Hepatic stellate cell (primary cell): ENCODE data around the gene TP53BP2.
"Not testable (repeated sequence)": the region's sequence is repeated elsewhere in the genome, so short reads cannot be mapped to it uniquely, and the experiment has no call there.

Experiments used
- DNase-seq: peaks from one replicate; pipeline ENCODE4 v3.0.0; 2011; ENCODE audit warnings: low spot score

The TP53BP2 gene

DNA sequence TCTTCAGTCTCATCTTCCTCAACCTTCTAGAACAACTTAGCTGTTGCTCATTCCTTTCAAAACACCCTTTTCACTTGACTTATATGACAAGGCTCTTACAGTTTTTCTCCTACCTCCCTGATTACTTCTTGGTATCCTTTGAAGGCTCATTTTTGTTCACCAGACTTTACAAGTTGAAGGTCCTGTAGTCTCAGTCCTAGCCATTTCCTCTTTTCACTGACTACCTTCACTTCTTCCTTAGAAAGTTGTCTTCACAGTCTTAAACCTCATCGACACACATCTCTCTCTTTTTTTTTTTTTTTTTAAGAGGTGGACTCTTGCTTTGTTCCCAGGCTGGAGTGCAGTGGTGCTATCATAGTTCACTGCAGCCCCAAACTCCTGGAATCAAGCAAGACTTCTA, 6.6 kb upstream of the TP53BP2 start:
- no peak for DNase-seq

DNA sequence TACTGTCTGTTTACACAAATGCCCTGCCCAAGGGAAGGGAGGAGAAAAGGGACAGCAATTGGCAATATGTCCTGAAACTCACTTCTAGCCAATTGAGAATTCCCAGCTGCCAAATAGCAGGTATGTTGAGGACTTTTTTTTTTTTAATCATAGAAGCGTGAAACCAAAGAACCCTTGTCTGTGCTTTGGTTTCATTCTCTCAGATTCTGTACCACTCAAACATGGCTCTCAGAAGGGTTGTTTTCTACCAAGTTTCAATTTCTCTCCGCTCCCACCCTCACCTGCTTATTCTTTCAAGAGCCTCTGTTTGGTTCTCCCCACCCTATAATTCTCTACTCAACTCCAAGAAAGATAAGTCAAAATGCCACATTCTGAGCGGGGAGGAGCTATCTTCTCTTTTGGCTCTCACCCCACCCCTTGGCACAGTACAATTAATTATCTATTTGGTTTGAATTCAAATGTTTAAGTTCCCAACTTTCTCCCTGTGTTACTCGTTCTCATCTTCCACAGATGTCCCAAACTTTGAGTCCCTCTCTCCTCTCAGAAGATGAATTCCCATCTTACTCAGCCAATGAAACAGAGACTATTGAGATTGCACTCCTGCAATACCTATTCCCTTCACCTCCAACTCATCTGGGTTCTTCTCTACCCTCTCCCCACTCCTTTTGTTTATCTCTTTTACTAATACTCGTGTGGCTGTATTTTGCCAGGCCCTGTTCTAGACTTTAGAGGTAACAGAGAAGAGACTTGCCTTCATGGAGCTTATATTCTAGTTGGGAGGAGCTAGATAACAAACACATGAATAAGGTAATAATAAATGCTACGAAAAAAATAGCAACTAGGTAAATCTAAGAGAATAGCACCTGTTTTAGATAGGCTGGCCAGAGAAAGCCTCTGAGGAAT, 3.9 kb upstream of the TP53BP2 start:
- no peak for DNase-seq

DNA sequence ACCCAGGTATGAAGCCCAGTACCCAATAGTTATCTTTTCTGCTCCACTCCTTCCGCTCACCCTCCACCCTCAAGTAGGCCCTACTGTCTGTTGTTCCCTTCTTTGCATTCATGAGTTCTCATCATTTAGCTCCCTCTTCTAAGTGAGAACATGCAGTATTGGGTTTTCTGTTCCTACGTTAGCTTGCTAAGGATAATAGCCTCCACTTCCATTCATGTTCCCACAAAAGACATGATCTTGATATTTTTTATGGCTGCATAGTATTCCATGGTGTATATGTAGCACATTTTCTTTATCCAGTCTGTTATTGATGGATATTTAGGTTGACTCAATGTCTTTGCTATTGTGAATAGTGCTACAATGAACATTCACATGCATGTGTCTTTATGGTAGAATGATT, 2.8 kb upstream of the TP53BP2 start:
- no peak for DNase-seq

DNA sequence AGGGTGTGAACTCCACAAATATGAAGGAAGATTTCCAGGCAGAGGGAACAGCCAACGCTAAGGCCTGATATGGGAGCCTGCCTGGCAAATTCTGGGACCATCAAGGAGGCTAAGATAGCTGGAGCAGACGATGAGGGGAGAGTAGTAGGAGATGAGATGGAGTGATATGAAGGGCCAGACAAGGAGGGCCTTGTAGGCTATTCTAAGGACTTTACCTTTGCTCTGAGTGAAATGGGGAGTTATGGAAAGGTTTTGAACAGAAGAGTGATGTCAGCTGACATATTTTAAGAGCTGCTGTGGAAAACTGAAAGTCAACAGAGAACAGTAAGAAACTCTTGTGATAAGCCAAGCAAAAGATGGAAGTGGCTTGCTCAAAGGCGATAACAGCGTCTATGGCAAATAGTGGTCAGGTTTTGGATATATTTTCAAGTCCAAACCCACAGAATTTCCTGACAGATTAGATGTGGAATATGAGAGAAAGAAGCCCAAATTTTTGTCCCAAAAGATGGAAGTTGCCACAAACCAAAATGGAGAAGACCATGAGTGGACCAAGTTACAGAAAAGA, 2.1 kb upstream of the TP53BP2 start:
- DNase-seq, result no peak

DNA sequence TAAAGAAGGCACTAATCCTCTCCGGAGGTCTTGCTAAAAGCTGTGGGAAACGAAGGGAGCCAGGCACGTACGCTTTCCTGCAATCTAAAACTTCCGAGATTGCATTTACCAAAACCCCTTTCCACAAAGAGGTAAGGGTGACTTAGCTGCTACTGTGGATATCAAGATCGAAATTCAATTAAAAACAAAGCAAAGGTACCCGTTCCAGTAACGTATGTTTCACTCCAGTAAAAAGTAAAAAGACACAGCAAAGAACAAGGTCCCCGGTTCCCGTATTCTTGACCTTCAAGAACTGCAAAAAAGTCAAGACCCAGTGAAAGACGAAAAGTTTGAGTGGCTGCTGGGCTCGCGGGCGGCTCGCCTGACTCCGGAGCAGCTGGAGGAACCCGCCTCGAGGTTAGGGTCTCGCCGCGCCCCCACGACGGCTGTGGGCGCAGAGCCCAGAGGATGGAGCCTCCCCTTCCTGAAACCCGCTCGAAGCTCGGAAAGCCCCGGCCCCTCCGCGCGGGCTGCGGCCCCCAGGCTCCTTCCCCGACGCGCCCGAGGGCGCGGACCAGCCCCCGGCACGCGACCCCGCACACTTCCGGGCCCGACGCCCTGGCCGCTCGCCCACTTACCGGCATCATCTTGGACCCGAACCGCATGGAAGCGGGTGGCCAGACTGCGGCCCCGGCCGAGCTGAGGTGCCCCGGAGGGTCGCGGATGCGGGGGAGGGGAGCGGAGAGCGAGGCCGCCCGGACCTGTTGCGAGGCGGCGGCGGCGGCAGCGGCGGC, 524 bp downstream of the TP53BP2 start:
- DNase-seq, result peak; percentile 37

DNA sequence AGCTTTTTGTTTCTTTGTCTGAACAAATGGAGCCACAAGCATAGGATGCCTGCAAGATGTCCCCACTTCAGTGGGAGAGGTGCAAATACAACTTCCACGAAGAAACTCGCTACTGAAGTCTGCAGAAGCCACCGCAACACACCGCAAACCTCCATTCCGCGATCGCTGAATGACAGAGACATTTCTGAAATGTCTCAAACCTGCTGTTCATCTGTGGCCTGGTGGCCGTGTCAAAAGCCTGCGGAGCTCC, 1.0 kb downstream of the TP53BP2 start:
- DNase-seq, result no peak

DNA sequence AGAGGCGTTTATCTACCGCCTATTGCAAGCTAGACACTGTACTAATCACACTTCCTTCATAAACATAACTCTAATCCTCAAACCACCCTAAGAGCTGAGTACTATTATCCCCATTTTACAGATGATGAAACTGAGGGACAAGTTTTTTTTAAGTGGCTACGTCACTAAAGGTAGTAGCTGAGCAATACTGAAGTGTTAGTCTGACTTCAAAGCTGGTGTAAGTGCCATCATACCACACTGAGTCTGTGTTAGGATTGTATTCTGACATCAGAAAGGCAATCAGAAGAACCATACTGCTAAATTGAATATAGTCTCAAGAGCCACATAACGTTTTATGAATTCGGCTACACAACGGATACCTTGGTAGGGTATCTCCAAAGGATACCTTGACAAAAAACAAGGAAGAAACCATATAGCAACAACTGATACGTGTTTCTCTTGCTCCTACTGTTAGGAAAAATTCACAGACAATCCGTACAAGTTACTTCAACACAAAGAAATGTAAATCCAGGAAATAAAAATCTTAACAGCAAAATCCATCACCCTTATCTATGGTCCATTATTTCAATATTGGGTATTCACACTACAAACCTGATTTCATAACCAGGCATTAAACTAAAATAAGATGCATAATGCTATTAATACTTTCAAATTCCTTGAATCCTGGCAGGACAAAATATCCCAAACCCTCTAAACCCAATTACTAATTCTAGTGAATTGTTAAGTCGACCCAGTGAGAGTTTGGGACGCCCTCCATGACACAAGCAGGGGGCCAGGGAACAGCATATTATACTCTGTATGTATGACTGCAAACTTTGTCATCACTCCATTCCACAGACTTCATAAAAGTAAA, 1.6 kb downstream of the TP53BP2 start:
- DNase-seq, result no peak

DNA sequence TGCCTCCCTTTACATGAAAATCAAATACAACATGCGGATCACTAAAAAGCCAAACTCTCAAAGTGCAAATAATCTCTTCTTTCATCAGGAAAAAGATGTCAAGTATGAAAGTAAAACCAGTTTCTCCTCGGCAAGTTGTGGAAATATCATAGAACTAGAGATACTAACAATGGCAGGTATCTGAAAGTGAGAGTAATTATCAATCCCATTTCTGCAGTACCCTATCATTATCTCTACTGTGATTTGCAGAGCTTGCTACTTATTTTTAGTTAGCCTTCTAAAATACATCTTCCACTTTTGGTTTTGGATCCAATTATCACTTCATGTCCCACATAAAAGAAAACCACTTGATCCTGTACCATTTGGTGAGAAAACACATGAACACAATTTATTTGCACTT, 3.0 kb downstream of the TP53BP2 start:
- DNase-seq, result no peak

DNA sequence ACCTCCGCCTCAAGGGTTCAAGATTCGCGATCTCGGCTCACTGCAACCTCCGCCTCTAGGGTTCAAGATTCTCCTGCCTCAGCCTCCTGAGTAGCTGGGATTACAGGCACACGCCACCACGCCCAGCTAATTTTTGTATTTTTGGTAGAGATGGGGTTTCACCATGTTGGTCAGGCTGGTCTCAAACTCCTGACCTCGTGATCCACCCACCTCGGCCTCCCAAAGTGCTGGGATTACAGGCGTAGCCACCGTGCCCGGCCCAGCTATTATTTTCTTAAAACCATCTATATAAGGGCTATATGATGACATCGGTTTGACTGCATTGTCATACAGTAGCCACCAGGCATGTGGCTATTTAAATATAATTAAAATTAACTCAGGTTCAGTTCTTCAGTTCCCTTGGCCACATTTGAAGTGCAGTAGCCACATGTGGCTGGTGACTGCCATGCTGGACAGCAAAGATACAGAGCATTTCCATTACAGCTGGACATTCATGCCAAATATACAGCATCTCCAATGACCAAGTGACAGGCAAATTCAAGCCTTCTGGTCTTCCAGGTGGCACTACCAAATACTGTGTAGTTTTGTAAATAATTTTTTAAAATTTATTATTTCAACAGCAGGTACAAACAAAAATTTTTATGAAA, 3.6 kb downstream of the TP53BP2 start:
- DNase-seq, result not testable (repeated sequence)

DNA sequence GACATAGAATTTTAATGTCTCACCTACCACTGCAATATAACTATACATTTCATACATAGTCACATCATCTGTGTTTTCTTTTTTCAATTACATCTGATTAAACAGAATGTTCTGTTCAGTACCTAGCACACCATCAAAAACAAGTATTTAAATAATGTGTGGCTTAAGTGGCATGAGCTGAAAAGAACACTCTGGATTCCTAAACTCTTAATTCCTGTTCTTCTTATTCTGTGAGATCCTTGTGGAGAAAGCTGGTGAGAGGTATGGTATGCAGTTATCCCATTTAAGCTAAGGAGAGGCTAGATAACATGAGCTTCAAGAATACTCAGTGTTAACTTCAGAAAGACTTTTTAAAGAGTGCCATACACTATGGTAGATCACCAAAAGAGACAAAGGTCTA, 5.5 kb downstream of the TP53BP2 start:
- DNase-seq, result no peak

DNA sequence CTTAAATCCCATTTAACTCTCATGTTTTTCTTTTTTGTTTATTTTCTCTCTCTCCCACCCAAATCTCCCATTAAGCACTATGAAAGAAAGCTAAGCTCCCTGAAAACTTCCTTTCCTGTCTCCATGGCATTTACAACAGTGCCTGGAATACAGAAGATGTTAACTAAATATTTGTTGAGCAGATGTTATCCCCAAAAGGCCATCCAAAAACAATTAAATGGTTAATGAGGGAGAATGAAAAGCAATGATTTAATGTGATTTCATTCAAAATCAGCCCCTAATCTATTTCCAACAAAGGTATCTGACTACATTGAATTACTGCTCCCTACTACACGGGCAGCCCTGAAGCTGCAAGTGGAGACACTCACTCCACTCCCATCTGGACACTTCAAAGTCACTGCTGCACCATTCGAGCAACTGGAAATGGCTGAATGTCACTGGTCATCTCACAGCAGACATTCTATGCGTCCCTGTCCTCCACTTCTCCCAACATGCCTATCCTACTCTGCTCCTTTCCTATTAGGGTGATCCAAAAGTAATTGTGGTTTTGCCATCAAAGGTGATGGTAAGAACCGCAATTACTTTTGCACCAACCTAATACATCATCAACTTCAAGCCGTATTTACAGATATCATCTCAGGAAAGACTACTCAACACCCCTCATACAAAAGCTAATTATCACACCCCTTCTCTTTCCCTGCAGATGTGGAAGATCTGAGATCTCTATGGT, 7.5 kb downstream of the TP53BP2 start:
- no peak for DNase-seq

DNA sequence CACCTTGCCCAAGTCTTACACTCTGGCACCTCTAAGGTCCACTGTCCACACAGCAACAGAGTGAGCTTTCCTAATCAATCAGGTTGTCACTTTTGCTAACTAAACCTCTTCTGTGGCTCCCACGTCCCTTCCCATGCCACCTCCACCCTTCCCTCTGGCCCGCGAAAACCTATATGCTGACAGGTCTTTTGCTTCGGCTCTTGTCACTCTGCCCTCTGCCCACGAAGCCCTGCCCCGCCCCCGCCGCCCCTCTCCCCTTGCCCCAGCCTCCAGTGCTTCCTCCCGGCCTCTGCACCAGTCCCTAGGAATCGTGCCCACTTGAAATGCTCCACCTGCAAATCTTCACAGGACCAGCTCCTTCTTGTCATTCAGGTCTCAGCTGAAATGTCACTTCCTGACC, 8.1 kb downstream of the TP53BP2 start:
- DNase-seq, result no peak

DNA sequence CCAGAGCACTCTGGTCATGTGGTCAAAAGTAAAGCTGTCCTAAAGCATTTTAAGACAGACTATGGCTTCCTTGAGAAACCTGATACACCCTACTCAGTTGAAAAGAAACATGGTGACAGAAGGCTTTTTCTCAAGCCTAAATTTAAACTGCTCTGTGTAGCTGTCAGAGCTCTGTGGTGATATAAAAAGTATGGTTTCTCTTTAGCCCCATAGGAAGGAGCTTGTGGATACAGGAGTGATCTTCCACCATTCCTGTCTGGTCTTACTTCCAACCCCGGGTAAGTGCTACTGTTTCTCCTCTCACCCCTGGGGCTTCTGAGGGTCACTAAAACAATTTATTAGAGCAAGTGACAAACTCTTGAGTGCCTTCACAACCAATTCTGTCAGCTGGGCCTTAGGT, 8.5 kb downstream of the TP53BP2 start:
- DNase-seq, result no peak

DNA sequence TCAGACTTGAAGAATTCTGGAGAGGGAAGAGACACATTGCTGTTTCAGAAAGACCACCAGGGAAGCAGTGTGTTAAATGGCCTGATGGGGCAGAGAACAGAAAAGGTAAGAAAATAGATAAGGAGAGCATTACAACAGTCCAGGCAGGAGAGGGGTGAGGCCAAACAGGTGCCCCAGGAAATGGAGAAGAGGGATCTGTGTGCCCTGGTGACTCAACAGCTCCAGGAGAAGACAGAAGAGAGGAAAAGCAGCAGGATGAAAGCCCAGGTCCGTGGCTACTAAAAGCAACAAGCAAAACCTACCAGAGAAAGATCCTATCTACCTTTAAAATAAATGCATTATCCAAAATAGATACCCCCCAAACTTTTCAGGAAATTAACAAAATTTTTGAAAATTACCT, 9.2 kb downstream of the TP53BP2 start:
- DNase-seq, result no peak

DNA sequence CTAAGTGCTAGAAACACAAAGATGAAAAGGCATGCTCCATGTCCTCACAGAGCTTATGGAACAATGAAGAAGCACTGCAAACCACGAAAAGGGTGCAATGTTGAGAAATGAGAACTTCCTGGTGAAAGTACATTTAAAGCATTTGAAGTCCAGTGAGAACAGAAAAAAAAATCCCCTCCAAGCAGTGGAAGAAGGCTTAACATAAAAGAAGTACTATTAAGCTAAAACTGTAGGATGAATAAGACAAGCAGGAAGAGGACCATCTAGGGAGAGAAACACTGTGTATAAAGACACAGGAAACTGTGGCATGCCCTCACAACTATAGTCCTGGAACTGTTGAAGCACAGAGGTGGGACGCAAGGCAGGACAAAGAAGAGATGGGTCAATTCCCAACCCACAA, 10.0 kb downstream of the TP53BP2 start:
- no peak for DNase-seq

DNA sequence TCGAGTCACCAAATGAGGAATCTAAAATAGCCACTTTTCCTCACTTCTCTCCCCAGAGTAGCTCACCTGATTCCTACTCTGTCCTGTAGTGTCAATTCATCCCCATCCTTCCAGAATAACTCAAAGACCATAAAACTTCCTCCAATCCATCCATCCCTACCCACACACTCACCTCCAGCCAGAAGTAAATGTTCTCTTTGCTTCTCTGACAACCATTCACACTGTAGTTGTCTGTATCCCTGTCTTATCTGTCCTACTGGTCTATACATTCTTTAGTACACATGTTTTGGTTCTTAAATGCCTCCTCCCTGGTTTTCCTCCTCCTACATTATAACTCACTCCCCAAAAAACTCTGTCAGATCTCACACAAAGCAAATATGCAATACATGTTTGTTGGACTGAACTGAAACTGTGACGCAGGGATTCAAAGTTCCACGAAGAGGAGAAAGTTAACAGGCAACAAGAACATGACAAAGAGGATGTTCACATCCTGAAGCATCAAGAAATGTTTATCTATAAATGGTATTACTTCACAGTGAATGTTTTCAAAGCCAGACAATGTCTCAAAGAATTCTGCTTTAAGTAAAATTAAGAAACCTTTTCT, 11.0 kb downstream of the TP53BP2 start:
- DNase-seq, result peak; percentile 58

DNA sequence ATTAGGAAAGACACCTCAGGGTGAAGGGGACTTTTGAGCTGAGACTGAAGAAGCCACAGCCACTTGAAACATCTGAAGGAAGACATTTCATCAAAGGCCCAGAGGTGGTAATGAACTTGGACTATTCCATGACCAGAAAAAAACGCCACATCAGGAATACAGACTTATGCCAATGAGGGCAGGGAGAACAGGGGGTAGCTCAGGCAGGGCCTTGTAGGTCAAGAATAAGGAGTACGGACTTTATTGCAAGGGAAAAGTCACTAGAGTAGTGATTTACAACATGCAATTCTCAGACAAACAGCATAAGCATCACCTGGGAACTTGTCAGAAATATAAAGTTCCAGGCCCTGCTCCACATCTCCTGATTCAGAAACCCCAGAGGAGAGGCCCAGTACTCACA, 11.8 kb downstream of the TP53BP2 start:
- DNase-seq, result no peak

DNA sequence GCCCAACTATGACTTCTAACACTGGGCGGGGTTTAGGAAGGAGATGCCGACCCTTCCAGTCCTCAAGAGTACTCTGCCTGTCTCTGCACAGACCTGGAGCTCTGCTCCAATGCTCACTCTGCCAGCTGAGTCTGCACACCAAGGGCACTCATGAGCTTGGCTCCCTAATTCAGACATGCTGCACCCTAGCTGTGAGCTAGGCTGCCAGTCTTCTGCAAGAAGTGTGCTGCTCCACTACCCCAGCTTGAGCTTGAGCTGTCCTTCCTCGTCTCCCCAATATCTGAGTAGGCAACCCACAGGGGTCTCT, 13.2 kb downstream of the TP53BP2 start:
- DNase-seq, result no peak

DNA sequence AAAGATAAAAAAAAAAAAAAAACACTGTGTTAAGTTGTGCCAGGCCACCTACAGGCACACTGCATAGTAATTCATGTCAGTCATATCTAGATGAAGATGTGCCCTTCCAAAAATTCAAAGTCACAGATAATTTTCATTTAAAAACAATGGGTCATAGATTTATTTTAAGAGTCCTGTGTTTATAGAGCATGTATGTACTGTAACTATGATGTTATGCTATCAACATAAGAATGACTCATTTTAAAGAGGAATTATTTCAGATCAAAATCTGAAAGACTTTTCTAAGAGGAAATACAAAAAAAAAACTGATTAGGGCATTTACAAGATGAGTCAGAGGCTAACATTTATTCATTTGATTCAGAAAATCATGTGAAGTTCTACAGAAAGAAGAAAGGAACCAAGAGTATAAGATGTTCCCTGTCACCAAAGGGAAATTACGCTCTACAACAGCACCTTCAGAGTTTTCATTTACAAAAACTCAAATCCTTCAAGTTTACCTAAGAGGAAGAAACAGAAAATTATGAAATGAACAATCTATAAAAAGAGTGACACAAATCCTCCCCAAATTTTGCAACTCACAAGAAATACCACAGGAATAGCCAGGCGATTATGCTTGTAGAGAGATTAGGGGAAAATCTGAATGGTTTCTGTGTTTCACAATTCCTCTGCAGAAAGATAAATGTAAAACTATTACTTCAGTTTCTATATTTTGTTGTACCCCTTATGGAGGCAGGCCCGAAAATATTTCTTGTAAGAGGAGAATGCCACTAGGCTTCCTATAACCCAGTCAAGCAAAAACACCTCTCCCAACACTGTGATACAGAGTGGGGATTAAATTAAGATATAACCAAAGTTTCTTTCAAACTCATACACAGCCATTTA, 13.8 kb downstream of the TP53BP2 start:
- peak; percentile 57 for DNase-seq

DNA sequence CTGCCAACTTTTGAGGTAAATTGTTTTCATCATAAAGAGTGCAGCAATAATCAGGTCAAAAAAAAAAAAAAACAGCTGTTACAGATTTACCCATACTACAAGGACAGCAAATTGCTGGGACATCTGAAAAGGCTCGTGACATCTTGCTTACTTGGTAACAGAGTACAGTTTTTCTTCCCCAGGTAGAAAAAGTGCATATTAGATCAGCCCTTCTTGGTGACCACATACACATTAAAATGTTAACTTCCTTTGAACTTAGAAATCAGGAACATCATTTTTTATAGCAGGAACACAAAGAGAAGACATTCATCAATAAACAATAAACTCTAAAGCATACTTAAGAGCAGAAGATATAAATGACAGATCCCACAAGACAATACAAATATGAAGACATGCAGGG, 16.1 kb downstream of the TP53BP2 start:
- DNase-seq, result no peak
